GM12875 (cell line): Measurements from ENCODE around the gene CPB2.

ENCODE experiments used
- H3K4me3 ChIP-seq: one replicate; pipeline ENCODE4 v1.5.1; 2011; ENCODE audit warnings: low read depth, low read length, control low read depth
- TF ChIP-seq, protein P1 (sequence below): IDR thresholded peaks from 2 replicates; pipeline ENCODE4 v1.5.1; 2011; ENCODE audit warnings: low read depth, mild to moderate bottlenecking, control low read depth, inconsistent platforms, low read length, moderate library complexity, borderline replicate concordance; ENCODE audit not compliant: insufficient read depth

The CPB2 gene

DNA sequence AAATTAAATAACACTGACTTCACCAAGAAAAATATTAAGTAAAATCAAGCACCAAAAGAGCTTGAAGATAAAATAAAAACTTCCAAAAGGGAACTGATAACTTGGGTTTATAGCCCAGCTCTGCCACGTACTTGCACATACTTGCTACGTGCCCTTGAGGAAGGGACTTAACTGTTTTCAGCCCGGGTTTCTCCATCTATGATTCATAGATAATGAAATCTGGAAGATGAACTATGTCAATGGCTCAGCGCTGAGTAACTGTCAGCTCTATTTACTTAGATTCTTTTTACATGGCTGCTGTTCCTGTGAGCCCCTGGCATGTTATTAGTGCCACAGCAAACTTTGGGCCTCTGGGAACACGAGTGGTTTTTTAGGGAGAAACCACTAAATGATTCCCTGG, 42.6 kb downstream of the CPB2 start:
- H3K4me3 ChIP-seq: no peak overlapping the region
- TF ChIP-seq, protein P1, sequence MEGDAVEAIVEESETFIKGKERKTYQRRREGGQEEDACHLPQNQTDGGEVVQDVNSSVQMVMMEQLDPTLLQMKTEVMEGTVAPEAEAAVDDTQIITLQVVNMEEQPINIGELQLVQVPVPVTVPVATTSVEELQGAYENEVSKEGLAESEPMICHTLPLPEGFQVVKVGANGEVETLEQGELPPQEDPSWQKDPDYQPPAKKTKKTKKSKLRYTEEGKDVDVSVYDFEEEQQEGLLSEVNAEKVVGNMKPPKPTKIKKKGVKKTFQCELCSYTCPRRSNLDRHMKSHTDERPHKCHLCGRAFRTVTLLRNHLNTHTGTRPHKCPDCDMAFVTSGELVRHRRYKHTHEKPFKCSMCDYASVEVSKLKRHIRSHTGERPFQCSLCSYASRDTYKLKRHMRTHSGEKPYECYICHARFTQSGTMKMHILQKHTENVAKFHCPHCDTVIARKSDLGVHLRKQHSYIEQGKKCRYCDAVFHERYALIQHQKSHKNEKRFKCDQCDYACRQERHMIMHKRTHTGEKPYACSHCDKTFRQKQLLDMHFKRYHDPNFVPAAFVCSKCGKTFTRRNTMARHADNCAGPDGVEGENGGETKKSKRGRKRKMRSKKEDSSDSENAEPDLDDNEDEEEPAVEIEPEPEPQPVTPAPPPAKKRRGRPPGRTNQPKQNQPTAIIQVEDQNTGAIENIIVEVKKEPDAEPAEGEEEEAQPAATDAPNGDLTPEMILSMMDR: no peak

DNA sequence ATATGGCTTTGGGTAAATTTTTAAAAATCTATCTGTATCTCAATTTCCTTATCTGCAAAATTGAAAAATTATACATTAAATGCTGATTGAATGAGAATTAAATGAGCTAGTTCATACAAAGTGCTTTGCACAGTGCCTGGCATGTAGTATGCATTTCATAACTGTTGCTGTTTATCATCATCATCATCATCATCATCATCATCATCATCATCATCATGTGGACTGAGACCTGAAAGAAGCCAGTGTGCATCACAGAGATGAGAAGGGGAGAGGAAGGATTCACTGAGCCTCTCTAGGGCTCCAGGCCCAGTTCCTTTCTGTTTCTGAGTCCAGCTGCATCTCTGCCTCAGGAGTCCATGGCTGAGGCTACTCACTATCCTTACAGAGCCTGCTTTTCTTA, 45.4 kb downstream of the CPB2 start:
- TF ChIP-seq, protein P1: no peak
- no peak overlapping the region for H3K4me3 ChIP-seq

DNA sequence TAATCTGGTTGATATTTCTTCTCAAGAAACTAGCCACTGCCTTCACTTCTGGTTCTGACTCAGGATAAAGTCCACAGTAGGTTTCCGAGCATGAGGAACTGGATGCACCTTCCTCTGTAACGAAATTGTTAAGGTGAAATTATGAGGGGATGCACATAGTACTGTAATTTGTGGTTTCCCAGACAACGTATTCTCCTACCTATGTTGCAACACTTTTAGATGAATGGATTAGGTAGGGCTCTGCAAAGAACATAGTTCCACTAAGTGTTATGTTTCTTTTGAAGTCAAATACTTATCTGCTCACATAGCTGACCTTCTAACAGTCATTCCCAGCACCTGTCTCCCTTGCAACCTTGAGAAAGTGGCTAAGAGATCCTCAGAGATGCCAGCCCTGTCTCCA, 46.6 kb downstream of the CPB2 start:
- TF ChIP-seq, protein P1: no peak
- no peak overlapping the region for H3K4me3 ChIP-seq

DNA sequence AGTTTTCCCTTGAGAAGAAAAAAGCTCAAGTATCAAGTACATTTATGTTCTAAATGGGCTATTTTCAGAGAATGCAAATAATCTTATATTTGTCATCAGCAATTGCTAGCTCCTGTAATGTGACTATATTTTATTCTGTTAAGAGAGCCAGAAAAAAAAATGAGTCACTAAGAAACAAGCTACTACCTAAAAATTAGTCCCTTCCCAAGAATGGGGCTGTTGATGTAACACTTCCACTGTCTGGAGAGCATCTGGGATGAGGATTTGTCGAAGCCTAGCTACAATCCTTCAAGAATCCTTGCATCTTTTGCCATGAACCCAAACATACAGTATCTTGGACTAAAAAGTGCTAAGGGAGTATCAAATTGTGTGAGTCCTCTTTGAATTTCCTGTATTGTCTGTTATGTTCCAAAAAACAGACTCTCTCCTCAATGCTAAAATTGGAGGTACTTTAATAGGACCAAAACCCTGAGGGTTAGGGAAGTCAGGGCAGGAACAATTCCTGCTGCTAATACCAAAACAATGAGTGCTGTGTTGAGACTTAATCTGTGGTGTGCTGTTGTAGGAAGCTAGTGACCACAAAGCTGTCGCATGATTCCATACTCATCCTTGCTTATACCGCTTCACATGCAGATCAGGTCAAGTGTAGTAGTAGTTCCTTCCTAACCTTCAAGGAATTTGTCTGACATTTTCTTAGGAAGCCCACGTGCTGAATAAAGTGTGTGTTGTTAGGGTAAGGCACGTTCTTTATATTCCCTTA, 47.4 kb downstream of the CPB2 start:
- TF ChIP-seq, protein P1: no peak
- H3K4me3 ChIP-seq: no peak overlapping the region

DNA sequence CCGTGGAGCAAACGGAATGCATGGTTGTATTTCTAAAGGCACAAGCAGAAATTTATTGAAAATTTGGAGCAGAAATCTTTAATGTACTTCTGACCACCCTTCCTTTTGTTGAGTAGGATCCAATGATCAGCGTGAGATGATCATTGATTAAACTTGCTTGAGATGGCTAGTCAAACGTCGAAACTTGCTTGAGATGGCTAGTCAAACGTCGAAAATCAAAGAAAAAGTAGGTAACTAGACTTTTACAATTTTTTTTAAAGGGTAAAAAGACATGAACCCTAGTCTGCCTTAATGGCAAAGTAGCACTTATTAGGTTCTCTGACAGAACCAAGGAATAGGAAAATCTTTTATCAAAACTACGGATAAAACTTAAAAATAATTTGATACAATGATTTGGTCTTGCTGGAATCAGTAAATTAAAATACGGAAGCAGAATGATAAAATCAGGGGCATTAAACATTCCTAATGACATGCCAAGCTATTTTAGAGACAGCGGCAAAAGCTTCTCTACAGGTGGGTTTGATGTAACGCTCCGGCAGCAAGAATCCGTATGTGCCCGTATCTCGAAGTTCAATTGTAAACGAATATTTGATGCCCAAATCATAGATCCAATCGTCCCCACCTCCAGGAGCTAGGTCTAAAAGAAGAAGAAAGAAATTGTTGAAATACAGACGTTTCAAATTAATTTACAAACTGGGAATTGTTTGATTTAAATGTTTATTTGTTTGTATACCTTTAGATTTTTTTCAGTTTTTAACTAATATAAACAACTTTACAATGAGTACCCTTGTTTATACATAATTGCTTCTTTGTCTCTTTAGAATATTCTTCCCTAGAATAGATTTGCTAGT, 51.4 kb downstream of the CPB2 start:
- TF ChIP-seq, protein P1: no peak

DNA sequence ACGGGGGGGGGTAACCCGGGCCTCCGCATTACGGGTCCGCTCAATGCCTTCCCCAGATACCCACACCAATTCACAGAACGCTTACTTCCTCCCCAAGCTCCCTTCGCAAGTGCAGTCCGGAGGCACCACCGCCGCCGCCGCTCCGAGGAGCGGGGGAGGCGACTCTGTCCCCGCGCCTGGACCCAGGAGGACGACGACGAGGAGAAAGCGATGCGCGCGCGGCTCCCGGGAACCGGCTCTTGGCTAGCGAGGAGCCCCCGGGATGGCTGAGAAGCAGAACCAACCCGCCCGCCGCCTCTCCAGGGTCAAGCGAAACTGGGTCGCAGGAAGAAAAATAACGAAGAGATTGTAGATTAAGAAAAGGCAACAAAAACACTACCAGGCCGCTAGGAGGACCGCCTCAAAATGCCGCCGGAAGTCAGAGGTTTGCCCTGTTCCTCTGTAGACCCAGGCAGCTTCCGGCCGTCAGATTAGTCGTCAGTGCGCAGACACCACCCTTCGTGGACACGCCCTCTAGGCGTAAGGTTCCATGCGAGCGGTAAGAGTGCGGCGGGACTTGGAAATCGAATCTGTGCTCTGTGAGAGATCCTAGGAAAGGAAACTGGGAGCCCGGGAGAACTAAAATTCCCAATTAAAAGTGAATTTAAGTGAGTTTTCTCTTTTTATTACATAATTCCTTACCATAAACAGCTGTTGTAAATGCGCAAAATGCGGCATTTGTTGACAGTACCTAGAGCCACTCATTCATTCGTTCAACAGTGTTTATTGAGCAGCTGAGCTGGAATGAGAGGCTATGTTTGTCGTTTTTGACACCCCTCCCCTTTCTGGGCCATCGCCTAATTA, 52.3 kb downstream of the CPB2 start, which contains the start of gene ZC3H13:
ZC3H13 (minus strand) TSS at position 428 of the 843 bp plus-strand sequence. CDS start 7,239 bp downstream, outside the sequence.
- H3K4me3 ChIP-seq: peak within 1 kb of the TSS; percentile 70
- TF ChIP-seq, protein P1: 0 out of 2 replicates have a peak, but pooled peaks have one; percentile 40

More for the DNA sequence above, 51.4 kb downstream of the CPB2 start:
- H3K4me3 ChIP-seq: peak overlapping the region; percentile 70
